Endothelial cell of umbilical vein (primary cell): ENCODE data around the gene FRMD4A. TPM values are rescaled to one million over a fixed set of nuclear protein-coding genes. Genes with fewer than 3 reads are reported as not detected.

ENCODE experiments used
- BruUV-seq: library from RNA; stranded (reverse); fragments of 400-500 nt; replicated peaks from 2 replicates; lab custom pipeline; 2021; lab: Mats Ljungman, UMichigan
- CTCF ChIA-PET: fragments of 300-600, 350-600 bp; sonication (Branson Sonifier 250); formaldehyde crosslinking; loops from one replicate; lab custom pipeline; 2021; ENCODE audit warnings: antibody characterized with exemption, inconsistent platforms; lab: Charles Lee
- POLR2A ChIA-PET: fragments of 300-600, 350-600 bp; sonication (Branson Sonifier 250); formaldehyde crosslinking; loops from one replicate; lab custom pipeline; 2021; ENCODE audit warnings: antibody characterized with exemption, inconsistent platforms; lab: Charles Lee
- DNase-seq: peaks from one replicate; pipeline ENCODE4 v3.0.0-alpha.2; 2011; ENCODE audit warnings: low read depth, low spot score
- FAIRE-seq: peaks from 2 replicates; lab custom pipeline; 2011; peaks lifted over from hg19 to GRCh38; lab: Jason Lieb, UNC
- H2AFZ ChIP-seq: 2 replicates; pipeline ENCODE4 v1.6.0; 2012; ENCODE audit warnings: low read depth, low read length, control low read depth, inconsistent platforms
- H3K27ac ChIP-seq: 2 replicates; pipeline ENCODE4 v1.5.1; 2011; ENCODE audit warnings: low read depth, mild to moderate bottlenecking, control low read depth, low read length, moderate library complexity; ENCODE audit not compliant: insufficient read depth
- H3K27me3 ChIP-seq, 2 experiments: 2 replicates each; pipeline versions ENCODE4 v1.6.0 to v1.6.1; 2011; ENCODE audit warnings: low read length in 2 of 2, mixed read lengths in 1 of 2; ENCODE audit not compliant: control insufficient read depth in 2 of 2, insufficient read depth in 2 of 2
- H3K36me3 ChIP-seq, 2 experiments: 2 replicates in 1 of 2; 3 replicates in 1 of 2; pipeline ENCODE4 v1.5.1; 2011; ENCODE audit warnings: low read length in 2 of 2, mild to moderate bottlenecking in 1 of 2, moderate library complexity in 1 of 2; ENCODE audit not compliant: control insufficient read depth in 2 of 2, insufficient read depth in 2 of 2; ENCODE audit errors: extremely low read depth in 1 of 2
- H3K4me1 ChIP-seq: 3 replicates; pipeline ENCODE4 v1.5.1; 2011; ENCODE audit warnings: mild to moderate bottlenecking, low read length; ENCODE audit not compliant: control insufficient read depth, insufficient read depth; ENCODE audit errors: extremely low read depth
- H3K4me2 ChIP-seq: 2 replicates; pipeline ENCODE4 v1.6.1; 2011; ENCODE audit warnings: low read length, control low read depth, mixed read lengths; ENCODE audit not compliant: insufficient read depth
- H3K4me3 ChIP-seq, 3 experiments: fragments of 200-600 bp in 1 of 3; sonication (generic), shearing (Covaris generic) in 1 of 3; replicated peaks in 1 of 3; 2 replicates each; pipeline ENCODE4 v1.5.1; 2011 to 2016; ENCODE audit warnings: control low read depth in 3 of 3, low read length in 3 of 3, mild to moderate bottlenecking in 2 of 3, inconsistent platforms in 1 of 3, low read depth in 1 of 3, moderate library complexity in 1 of 3; ENCODE audit not compliant: insufficient read depth in 1 of 3
- H3K79me2 ChIP-seq: 2 replicates; pipeline ENCODE4 v1.6.0; 2012; ENCODE audit warnings: low read length, inconsistent platforms; ENCODE audit not compliant: control insufficient read depth, insufficient read depth
- H3K9ac ChIP-seq: replicated peaks from 2 replicates; pipeline ENCODE3; 2011; ENCODE audit warnings: low read length, control low read depth; ENCODE audit not compliant: insufficient read depth; ENCODE audit errors: extremely low read depth
- H3K9me1 ChIP-seq: replicated peaks from 3 replicates; pipeline ENCODE4 v1.6.0; 2011; ENCODE audit warnings: mild to moderate bottlenecking, low read length; ENCODE audit not compliant: control insufficient read depth, insufficient read depth; ENCODE audit errors: extremely low read depth
- H3K9me3 ChIP-seq: replicated peaks from 2 replicates; pipeline ENCODE4 v1.5.1; 2012; ENCODE audit warnings: low read length, inconsistent platforms; ENCODE audit not compliant: control insufficient read depth, insufficient read depth
- H4K20me1 ChIP-seq: replicated peaks from 2 replicates; pipeline ENCODE3; 2011; ENCODE audit warnings: mild to moderate bottlenecking, low read length; ENCODE audit not compliant: control insufficient read depth, insufficient read depth; ENCODE audit errors: extremely low read depth
- CTCF ChIP-seq, 2 donors: IDR thresholded peaks; 1 replicate in 1 of 2; 2 replicates in 1 of 2; pipeline ENCODE4 v1.5.1; 2011; ENCODE audit warnings: low read length in 2 of 2, mild to moderate bottlenecking in 2 of 2, moderate library complexity in 2 of 2, control low read depth in 1 of 2, inconsistent platforms in 1 of 2, low read depth in 1 of 2; ENCODE audit not compliant: insufficient read depth in 1 of 2; ENCODE audit errors: extremely low read depth in 1 of 2
- EZH2 ChIP-seq: IDR thresholded peaks from 2 replicates; pipeline ENCODE4 v1.6.1; 2012; ENCODE audit warnings: borderline replicate concordance, low read depth, mild to moderate bottlenecking, moderate library complexity, low read length, inconsistent platforms; ENCODE audit not compliant: severe bottlenecking
- POLR2AphosphoS5 ChIP-seq: IDR thresholded peaks from 2 replicates; pipeline ENCODE4 v1.6.1; 2012; ENCODE audit warnings: low read depth, mild to moderate bottlenecking, control low read depth, low read length, moderate library complexity; ENCODE audit not compliant: insufficient read depth
- dilution Hi-C: fragments of 300-500 bp; cut with MboI; formaldehyde crosslinking; loops from one replicate; pipeline ENCODE4 v1.15.0; 2019; ENCODE audit warnings: low sequenced_read_pairs; ENCODE audit not compliant: extremely low pct_ligation_motif_present
- intact Hi-C: fragments of 100-400 bp; cut with micrococcal nuclease; formaldehyde crosslinking; loops from one replicate; pipeline ENCODE4 v1.10.0; 2022
- polyA plus RNA-seq, 4 experiments: library from polyadenylated mRNA; depleted of rRNA in 3 of 4; stranded (reverse) in 3 of 4; unstranded in 1 of 4; fragments of >200 nt; gene quantifications; 2 replicates each; pipeline versions ENCODE4 v1.2.1 to v1.2.3, GENCODE V29; 2011 to 2012; ENCODE audit warnings: missing spikeins in 1 of 4
- total RNA-seq: library from RNA; stranded (reverse); gene quantifications from 2 replicates; pipeline ENCODE4 v1.2.3, GENCODE V29; 2021

The FRMD4A gene
- total and polyA plus RNA-seq, 2 donors (not counting 3 experiments of a cell fraction or from before 2014, with no cell fraction given) = 123 to 148 TPM

- peak overlapping the region; percentile 19 for H3K27ac ChIP-seq
These were observed 514.4 kb downstream of the FRMD4A start for GRCh38 chr10:13816195-13816925.

More at GRCh38 chr10:13816195-13816925, 514.4 kb downstream of the FRMD4A start:
- Histone ChIP-seq H3K4me2 (no peak overlapping the region), H3K9me3 (no peaks in the 10 kb centered on the region), H3K36me3 (peaks cover 2 to 3% of the 10 kb centered on the region in 2 experiments), H4K20me1 (no peaks in the 10 kb centered on the region), H3K4me3 (no peak overlapping the region), H2AFZ (no peak overlapping the region), H3K9me1 (no peaks in the 10 kb centered on the region), H3K9ac (no peak overlapping the region), H3K79me2 (peaks cover 93% of the 10 kb centered on the region), H3K27me3 (no peaks in the 10 kb centered on the region), H3K4me1 (peaks cover 52% of the 10 kb centered on the region)
- POLR2A ChIA-PET = no interaction called here
- dilution Hi-C loops (no loop called here), intact Hi-C loops (no loop called here)
- peak; percentile 30 for DNase-seq
- TF ChIP-seq EZH2 (no peak), CTCF (IDR thresholded peaks at IDR 0.05; ENCODE audit: extremely low read depth in 1 of 2, insufficient read depth in 1 of 2, low read depth in 1 of 2, low read length in 2 of 2) (no peak), POLR2AphosphoS5 (peak; percentile 22)
- FAIRE-seq = peak; percentile 60
- BruUV-seq = no TSS peak
- CTCF ChIA-PET = interaction anchor here (1.2 to 1.3 kb wide), 2 partner anchors 15 to 29 kb away, joined by 3 to 4 read pairs; no protein-coding TSS in a partner anchor
